Mesothelial cell of epicardium (in vitro differentiated cells): Measurements from ENCODE around the gene CCNI. TPM values are rescaled to one million over a fixed set of nuclear protein-coding genes. Genes with fewer than 3 reads are reported as not detected.
"Not testable (repeated sequence)": the region's sequence is repeated elsewhere in the genome, so short reads cannot be mapped to it uniquely, and the experiment has no call there.

Source experiments
- DNase-seq, 2 experiments: peaks; one replicate each; pipeline ENCODE4 v3.0.0; 2021; ENCODE audit warnings: low spot score in 2 of 2; ENCODE audit not compliant: unreplicated experiment in 2 of 2
- H3K27ac Mint-ChIP-seq: 2 replicates; pipeline ENCODE4 v1.8.0; 2021; ENCODE audit warnings: mixed read lengths
- H3K27me3 Mint-ChIP-seq: 2 replicates; pipeline ENCODE4 v1.8.0; 2021; ENCODE audit warnings: low read depth, mixed read lengths
- H3K36me3 Mint-ChIP-seq: 2 replicates; pipeline ENCODE4 v1.8.0; 2021; ENCODE audit warnings: mixed read lengths
- H3K4me1 Mint-ChIP-seq: 2 replicates; pipeline ENCODE4 v1.8.0; 2021; ENCODE audit warnings: mixed read lengths
- H3K4me3 Mint-ChIP-seq: 2 replicates; pipeline ENCODE4 v1.8.0; 2021; ENCODE audit warnings: mild to moderate bottlenecking, moderate library complexity, mixed read lengths
- H3K9me3 Mint-ChIP-seq: 2 replicates; pipeline ENCODE4 v1.8.0; 2021; ENCODE audit warnings: mixed read lengths
- CTCF ChIP-seq: fragments of 200-600 bp; sonication (generic); IDR thresholded peaks from one replicate; pipeline ENCODE4 v1.5.0; 2021; ENCODE audit warnings: antibody characterized with exemption; ENCODE audit not compliant: unreplicated experiment
- total RNA-seq: library from RNA; stranded (reverse); gene quantifications from 3 replicates; pipeline ENCODE4 v1.2.1, GENCODE V29; 2021

The CCNI gene
- total RNA-seq, 1 donor from 2014 or later: 245 TPM

- Mint-ChIP-seq H3K27me3 (no peaks in the 10 kb centered on the region), H3K4me1 (peaks cover 19% of the 10 kb centered on the region), H3K27ac (peak overlapping the region; percentile 69), H3K4me3 (no peak overlapping the region), H3K9me3 (no peaks in the 10 kb centered on the region), H3K36me3 (peaks cover 15% of the 10 kb centered on the region)
- TF ChIP-seq CTCF: no peak
- DNase-seq: no peak
Observed at GRCh38 chr4:77043507-77044136, 32.2 kb downstream of the CCNI start.

- H3K27me3 Mint-ChIP-seq: no peaks in the 10 kb centered on the region
- no peak for TF ChIP-seq CTCF
- DNase-seq: no peak
- H3K36me3 Mint-ChIP-seq: peaks cover 17% of the 10 kb centered on the region
- H3K4me1 Mint-ChIP-seq: peaks cover 11% of the 10 kb centered on the region
- H3K27ac Mint-ChIP-seq: no peak overlapping the region
- H3K4me3 Mint-ChIP-seq: no peak overlapping the region
- no peaks in the 10 kb centered on the region for H3K9me3 Mint-ChIP-seq
Observed at GRCh38 chr4:77040854-77041725, 34.7 kb downstream of the CCNI start.

- no peak for TF ChIP-seq CTCF
- no peaks in the 10 kb centered on the region for H3K27me3 Mint-ChIP-seq
- no peak overlapping the region for H3K4me3 Mint-ChIP-seq
- H3K36me3 Mint-ChIP-seq: peaks cover 17% of the 10 kb centered on the region
- H3K4me1 Mint-ChIP-seq: peaks cover 11% of the 10 kb centered on the region
- no peak overlapping the region for H3K27ac Mint-ChIP-seq
- no peak for DNase-seq
- H3K9me3 Mint-ChIP-seq: no peaks in the 10 kb centered on the region
Observed at GRCh38 chr4:77040270-77040669, 35.5 kb downstream of the CCNI start.

- Mint-ChIP-seq H3K36me3 (peaks cover 17% of the 10 kb centered on the region), H3K27me3 (no peaks in the 10 kb centered on the region), H3K4me1 (peaks cover 11% of the 10 kb centered on the region), H3K9me3 (no peaks in the 10 kb centered on the region), H3K27ac (no peak overlapping the region), H3K4me3 (no peak overlapping the region)
- no peak for DNase-seq
- TF ChIP-seq CTCF: no peak
Observed at GRCh38 chr4:77039796-77040195, 36.0 kb downstream of the CCNI start.

GRCh38 chr4:77037736-77038135 lies 38.1 kb downstream of the CCNI start:
- Mint-ChIP-seq H3K27me3 (no peaks in the 10 kb centered on the region), H3K27ac (no peak overlapping the region), H3K4me3 (no peak overlapping the region), H3K4me1 (no peaks in the 10 kb centered on the region), H3K36me3 (peaks cover 19% of the 10 kb centered on the region), H3K9me3 (no peaks in the 10 kb centered on the region)
- no peak for TF ChIP-seq CTCF
- no peak for DNase-seq

- H3K36me3 Mint-ChIP-seq: peaks cover 19% of the 10 kb centered on the region
- H3K27me3 Mint-ChIP-seq, H3K9me3 Mint-ChIP-seq, H3K27ac Mint-ChIP-seq, H3K4me3 Mint-ChIP-seq, DNase-seq, H3K4me1 Mint-ChIP-seq: not testable (repeated sequence)
Observed at GRCh38 chr4:77037168-77037567, 38.6 kb downstream of the CCNI start.
